Right atrium auricular region (tissue), 2 donors: ENCODE results near the gene FAM53A. TPM values are rescaled to one million over a fixed set of nuclear protein-coding genes. Genes with fewer than 3 reads are reported as not detected.

Experiments
- DNase-seq: peaks from one replicate; pipeline ENCODE4 v3.0.0-alpha.2; 2019; ENCODE audit warnings: low spot score
- H3K27ac ChIP-seq, 2 donors: fragments of 200-600 bp; sonication (generic); 1 replicate in 1 of 2; 2 replicates in 1 of 2; pipeline ENCODE4 v1.5.1; 2016 to 2019
- H3K27me3 ChIP-seq, 2 donors: fragments of 200-600 bp; sonication (generic); one replicate each; pipeline versions ENCODE4 v1.5.1 to v1.6.0; 2017 to 2019
- H3K36me3 ChIP-seq: fragments of 200-600 bp; sonication (generic); one replicate; pipeline ENCODE4 v1.5.1; 2016
- H3K4me1 ChIP-seq, 2 donors: fragments of 200-600 bp; sonication (generic); one replicate each; pipeline versions ENCODE4 v1.5.1 to v1.6.0; 2017 to 2019
- H3K4me3 ChIP-seq, 2 donors: fragments of 200-600 bp; sonication (generic); 1 replicate in 1 of 2; 2 replicates in 1 of 2; pipeline ENCODE4 v1.5.1; 2017 to 2019; ENCODE audit warnings: mild to moderate bottlenecking in 1 of 2, moderate library complexity in 1 of 2
- H3K9me3 ChIP-seq, 2 donors: fragments of 200-600 bp; sonication (generic); one replicate each; pipeline ENCODE4 v1.5.1; 2019
- CTCF ChIP-seq, 2 donors: fragments of 200-600 bp; sonication (generic); IDR thresholded peaks; one replicate each; pipeline ENCODE4 v1.5.1; 2019; ENCODE audit warnings: antibody characterized with exemption in 2 of 2
- total RNA-seq, 2 donors: library from RNA; depleted of rRNA; stranded (reverse); fragments of >200 nt; gene quantifications; one replicate each; pipeline ENCODE4 v1.1.0, GENCODE V29; 2016

The FAM53A gene
- total RNA-seq, 2 donors from 2014 or later = 1.0 to 1.9 TPM

GRCh38 chr4:1669270-1669669 lies 14.8 kb downstream of the FAM53A start:
- Histone ChIP-seq H3K9me3 (no peaks in the 10 kb centered on the region), H3K36me3 (no peaks in the 10 kb centered on the region), H3K27me3 (no peaks in the 10 kb centered on the region), H3K27ac (peak overlapping the region in 1 of 2 donors; percentile 62), H3K4me1 (peaks cover 0 to 9% of the 10 kb centered on the region in 2 donors), H3K4me3 (no peak overlapping the region)
- no peak for DNase-seq
- TF ChIP-seq CTCF (IDR thresholded peaks at IDR 0.05) = no peak

DNA sequence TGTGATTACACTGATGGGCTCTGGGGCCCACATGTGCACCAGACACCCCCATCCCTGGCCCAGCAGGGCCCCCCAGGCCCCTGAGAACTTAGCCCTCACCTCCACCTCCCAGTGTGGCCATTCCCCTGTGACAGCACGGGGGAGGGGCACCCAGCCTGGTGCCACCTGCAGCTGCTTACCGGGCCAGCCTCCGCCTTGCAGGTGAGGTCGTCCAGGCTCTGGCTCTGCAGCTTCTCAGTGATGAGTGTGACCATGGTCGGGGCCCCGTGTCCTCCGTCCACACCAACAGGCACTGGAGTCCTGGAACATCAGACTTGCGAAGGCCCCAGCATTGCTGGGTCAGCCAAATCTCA lies 15.6 kb downstream of the FAM53A start:
- H3K27me3 ChIP-seq = no peaks in the 10 kb centered on the region

DNA sequence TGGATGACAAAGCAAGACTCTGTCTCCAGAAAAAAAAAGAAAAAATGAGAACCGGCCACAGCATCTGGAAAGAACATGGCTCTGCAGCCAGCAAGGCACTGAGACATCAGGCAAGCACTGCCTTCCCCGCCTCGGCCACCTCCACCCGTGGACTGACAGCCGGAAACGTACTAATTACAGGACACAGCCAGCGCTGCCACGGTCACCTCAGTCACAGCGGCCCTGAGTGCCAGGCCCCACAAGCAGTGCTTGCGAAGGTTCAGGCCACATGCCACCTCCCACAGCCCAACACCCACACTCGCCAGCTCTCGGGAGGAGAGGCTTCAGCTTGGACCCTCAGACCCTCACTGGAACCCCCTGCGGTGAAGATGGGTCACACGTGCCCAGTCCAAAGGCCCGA lies 16.8 kb downstream of the FAM53A start:
- Histone ChIP-seq H3K9me3 (no peaks in the 10 kb centered on the region), H3K36me3 (no peaks in the 10 kb centered on the region), H3K27ac (peak overlapping the region in 1 of 2 donors; percentile 62), H3K27me3 (no peaks in the 10 kb centered on the region), H3K4me3 (no peak overlapping the region), H3K4me1 (peaks cover 0 to 9% of the 10 kb centered on the region in 2 donors)
- TF ChIP-seq CTCF (IDR thresholded peaks at IDR 0.05) = no peak
- no peak for DNase-seq

More for the DNA sequence above, 15.6 kb downstream of the FAM53A start:
- DNase-seq = no peak
- Histone ChIP-seq H3K27ac (peak overlapping the region in 1 of 2 donors; percentile 62), H3K4me3 (no peak overlapping the region), H3K36me3 (no peaks in the 10 kb centered on the region), H3K4me1 (peaks cover 0 to 9% of the 10 kb centered on the region in 2 donors), H3K9me3 (no peaks in the 10 kb centered on the region)
- no peak for TF ChIP-seq CTCF (IDR thresholded peaks at IDR 0.05)

DNA sequence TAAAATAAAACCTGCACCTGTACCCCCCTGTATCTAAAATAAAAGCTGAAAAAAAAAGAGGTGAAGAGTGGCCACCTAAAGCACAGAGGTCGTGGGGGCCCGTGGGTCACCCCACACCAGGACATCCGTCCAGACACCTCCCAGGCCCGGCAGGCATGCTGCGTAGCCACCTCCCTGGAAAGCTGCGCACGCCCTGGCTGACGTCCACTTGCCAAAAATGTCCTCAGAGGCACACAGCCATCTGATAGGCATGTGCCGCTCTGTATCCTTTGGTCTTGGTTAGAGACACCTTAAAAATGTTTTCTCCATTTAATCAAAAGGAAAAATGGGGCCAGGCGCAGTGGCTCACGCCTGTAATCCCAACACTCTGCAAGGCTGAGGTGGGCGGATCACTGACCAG lies 17.7 kb downstream of the FAM53A start:
- no peaks in the 10 kb centered on the region for H3K9me3 ChIP-seq
- H3K27ac ChIP-seq = peak overlapping the region in 1 of 2 donors; percentile 62
- H3K4me1 ChIP-seq = peaks cover 0 to 9% of the 10 kb centered on the region in 2 donors
- H3K27me3 ChIP-seq = no peaks in the 10 kb centered on the region
- no peak for DNase-seq
- no peak for TF ChIP-seq CTCF (IDR thresholded peaks at IDR 0.05)
- no peak overlapping the region for H3K4me3 ChIP-seq
- no peaks in the 10 kb centered on the region for H3K36me3 ChIP-seq

DNA sequence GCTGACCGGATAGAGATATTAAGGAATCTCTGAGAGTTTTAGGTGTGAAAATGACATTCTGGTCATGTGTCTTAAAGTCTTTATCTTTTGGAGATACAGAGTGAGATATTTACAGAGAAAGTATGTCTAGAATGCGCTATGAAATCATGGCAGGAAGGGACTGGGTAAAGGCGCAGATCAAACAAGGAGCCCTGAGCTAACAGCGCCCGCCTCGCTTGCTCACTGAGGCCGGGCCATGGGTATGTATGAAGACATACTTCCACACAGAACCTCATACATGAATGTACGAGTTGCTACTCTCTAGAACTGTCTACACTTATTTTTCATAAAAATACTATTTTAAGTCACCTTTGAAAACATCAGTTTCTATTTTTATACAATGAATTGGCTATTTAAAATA lies 20.0 kb downstream of the FAM53A start:
- Histone ChIP-seq H3K9me3 (no peaks in the 10 kb centered on the region), H3K4me3 (no peak overlapping the region), H3K27me3 (no peaks in the 10 kb centered on the region), H3K36me3 (no peaks in the 10 kb centered on the region), H3K27ac (no peak overlapping the region), H3K4me1 (peaks cover 0 to 9% of the 10 kb centered on the region in 2 donors)
- DNase-seq = no peak
- TF ChIP-seq CTCF (IDR thresholded peaks at IDR 0.05) = no peak

DNA sequence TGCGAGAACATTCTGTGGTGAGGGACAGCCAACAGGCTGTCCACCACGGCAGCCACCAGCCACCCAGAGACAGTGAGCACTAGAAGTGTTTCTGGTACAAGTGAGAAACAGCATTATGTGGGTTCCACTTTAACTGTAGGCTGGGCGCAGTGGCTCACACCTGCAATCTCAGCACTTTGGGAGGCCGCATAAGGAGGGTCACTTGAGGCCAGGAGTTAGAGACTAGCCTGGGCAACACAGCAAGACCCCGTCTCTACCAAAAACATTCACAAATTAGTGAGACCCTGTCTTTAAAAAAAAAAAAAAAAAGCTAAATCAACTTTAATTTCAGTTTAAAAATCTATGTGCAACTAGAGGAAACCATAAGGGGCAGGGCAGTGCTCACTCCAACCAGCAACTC lies 20.6 kb downstream of the FAM53A start:
- DNase-seq = no peak
- Histone ChIP-seq H3K4me3 (no peak overlapping the region), H3K27ac (no peak overlapping the region), H3K36me3 (no peaks in the 10 kb centered on the region), H3K4me1 (peaks cover 0 to 6% of the 10 kb centered on the region in 2 donors), H3K9me3 (no peaks in the 10 kb centered on the region), H3K27me3 (no peaks in the 10 kb centered on the region)
- no peak for TF ChIP-seq CTCF (IDR thresholded peaks at IDR 0.05)
